Brain microvascular endothelial cell (primary cell): ENCODE data around the gene ZNF264.

Experiments
- DNase-seq: peaks from one replicate; pipeline ENCODE4 v3.0.0-alpha.2; 2020
- H3K27ac ChIP-seq: fragments of 250-450 bp; sonication (Bioruptor Pico); 2 replicates; pipeline ENCODE4 v1.5.1; 2020; ENCODE audit warnings: mild to moderate bottlenecking, moderate library complexity
- H3K27me3 ChIP-seq: fragments of 250-450 bp; sonication (Bioruptor Pico); replicated peaks from 2 replicates; pipeline ENCODE4 v1.5.1; 2020; ENCODE audit warnings: mild to moderate bottlenecking
- H3K36me3 ChIP-seq: fragments of 250-450 bp; sonication (Bioruptor Pico); replicated peaks from 2 replicates; pipeline ENCODE4 v1.5.1; 2020; ENCODE audit warnings: mild to moderate bottlenecking
- H3K4me3 ChIP-seq: 2 replicates; pipeline ENCODE4 v1.5.1; 2011; ENCODE audit warnings: low read depth, mild to moderate bottlenecking, control low read depth, low read length, moderate library complexity
- CTCF ChIP-seq: IDR thresholded peaks from 2 replicates; pipeline ENCODE4 v1.5.1; 2011; ENCODE audit warnings: low read depth, mild to moderate bottlenecking, moderate library complexity, low read length, control low read depth, inconsistent platforms; ENCODE audit errors: missing control alignments
- in situ Hi-C: cut with HindIII; loops from 2 replicates; pipeline ENCODE4 v1.10.0; 2017; ENCODE audit warnings: low sequenced_read_pairs, low pct_ligation_motif_present

ZNF264 gene

DNA sequence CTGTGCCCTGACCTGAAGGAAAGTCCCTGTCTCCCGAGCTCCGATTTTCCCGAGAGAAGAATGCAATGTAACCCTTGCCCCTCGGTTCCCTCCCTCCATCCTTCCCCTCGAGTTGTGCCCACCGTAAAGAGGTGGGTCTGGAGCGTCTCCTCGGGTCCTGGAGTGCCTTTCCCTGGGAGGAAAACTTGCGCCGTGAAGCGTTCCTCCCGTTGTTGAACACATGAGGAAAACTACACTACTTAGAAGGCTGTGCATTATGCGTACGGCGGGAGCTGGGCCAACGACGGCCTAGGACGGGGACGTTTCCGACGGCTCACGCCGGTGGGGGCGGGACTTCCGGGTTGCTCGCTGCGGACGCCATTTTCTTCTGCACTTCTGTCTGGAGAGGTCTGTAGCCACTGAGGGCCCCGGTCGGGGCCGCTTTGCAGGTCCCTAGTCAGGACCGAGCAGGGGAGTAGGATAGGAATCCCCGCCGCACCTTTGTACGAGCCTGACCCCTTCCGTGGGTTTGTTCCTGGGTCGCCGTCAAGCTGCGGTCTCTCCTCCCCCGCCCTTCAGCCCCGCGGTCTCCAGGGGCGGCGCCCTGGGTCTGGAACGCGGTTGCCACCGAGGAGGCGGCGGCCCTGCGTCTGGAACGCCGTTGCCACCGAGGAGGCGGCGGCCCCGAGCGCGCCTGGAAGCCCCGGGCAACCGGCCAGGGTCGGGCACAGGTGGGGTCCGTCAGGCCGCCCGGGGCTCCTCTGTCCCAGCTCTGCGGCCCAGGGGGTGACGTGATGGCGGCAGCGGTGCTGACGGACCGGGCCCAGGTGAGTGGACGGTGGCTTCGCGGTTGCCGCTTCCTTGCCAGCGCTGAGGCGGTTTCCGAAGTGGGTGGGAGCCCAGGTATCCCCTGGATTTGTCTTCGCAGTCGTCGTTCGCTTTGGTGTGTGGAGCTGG, at the start of gene ZNF264:
ZNF264 (plus strand) TSS at position 360 of the 936 bp plus-strand sequence; CDS start at position 774, 414 bp downstream.
- Histone ChIP-seq H3K4me3 (peak within 1 kb of the TSS; percentile 88), H3K27ac (peak within 1 kb of the TSS; percentile 67), H3K36me3 (peaks cover 35% of the 10 kb centered on the region), H3K27me3 (no peaks in the 10 kb centered on the region)
- in situ Hi-C loops: no loop called here
- DNase-seq: peak; percentile 89
- TF ChIP-seq CTCF: no peak

GRCh38 chr19:57141699-57142098, 49.6 kb upstream of the ZNF264 start:
- TF ChIP-seq CTCF: no peak
- no peaks in the 10 kb centered on the region for H3K27me3 ChIP-seq
- H3K4me3 ChIP-seq: no peak overlapping the region
- H3K36me3 ChIP-seq: no peaks in the 10 kb centered on the region
- in situ Hi-C loops: no loop called here
- H3K27ac ChIP-seq: no peak overlapping the region
- no peak for DNase-seq

GRCh38 chr19:57152921-57153320, 38.4 kb upstream of the ZNF264 start:
- no peak for TF ChIP-seq CTCF
- Histone ChIP-seq H3K27ac (no peak overlapping the region), H3K4me3 (no peak overlapping the region), H3K36me3 (no peaks in the 10 kb centered on the region), H3K27me3 (no peaks in the 10 kb centered on the region)
- no peak for DNase-seq
- in situ Hi-C loops: no loop called here

GRCh38 chr19:57161985-57162539, 29.2 kb upstream of the ZNF264 start:
- no peak overlapping the region for H3K27ac ChIP-seq
- in situ Hi-C loops: no loop called here
- H3K4me3 ChIP-seq: no peak overlapping the region
- DNase-seq: no peak
- no peaks in the 10 kb centered on the region for H3K27me3 ChIP-seq
- TF ChIP-seq CTCF: no peak
- H3K36me3 ChIP-seq: no peaks in the 10 kb centered on the region

GRCh38 chr19:57165846-57166245, 25.5 kb upstream of the ZNF264 start:
- Histone ChIP-seq H3K27me3 (no peaks in the 10 kb centered on the region), H3K36me3 (no peaks in the 10 kb centered on the region), H3K4me3 (no peak overlapping the region), H3K27ac (no peak overlapping the region)
- DNase-seq: no peak
- in situ Hi-C loops: no loop called here
- no peak for TF ChIP-seq CTCF
